Activated CD4-positive, CD25-positive, alpha-beta regulatory T cell (primary cell): ENCODE results near the gene FGFR3.
"Not testable (repeated sequence)": the region's sequence is repeated elsewhere in the genome, so short reads cannot be mapped to it uniquely, and the experiment has no call there.

Experiments used
- DNase-seq, 4 experiments: peaks; one replicate each; lab custom pipeline; 2025; lab: John Stamatoyannopoulos, UW

Gene FGFR3

GRCh38 chr4:1842339-1842895, 49.3 kb downstream of the FGFR3 start:
- no peak for DNase-seq

DNA sequence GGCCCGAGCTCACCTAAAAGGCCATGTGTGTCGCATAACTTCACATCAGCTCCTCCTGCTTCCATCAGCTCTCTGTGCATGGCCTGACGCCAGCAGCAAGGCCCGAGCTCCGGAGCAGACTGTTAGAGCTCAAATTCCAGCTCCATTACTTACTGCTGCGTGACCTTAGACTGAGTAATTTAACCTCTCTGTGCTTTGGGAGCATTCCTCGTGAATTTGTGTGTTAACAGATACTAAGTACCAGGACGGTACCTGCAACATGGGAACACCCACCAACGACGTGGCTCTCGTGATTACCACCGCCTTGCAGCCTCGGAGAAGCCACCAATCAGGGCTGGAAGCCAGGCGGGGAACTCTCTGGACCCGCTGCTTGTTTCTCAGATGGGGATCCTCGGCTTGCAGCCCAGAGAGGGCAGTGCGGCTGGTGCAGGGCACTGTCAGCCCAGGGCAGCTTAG, 49.9 kb downstream of the FGFR3 start:
- no peak for DNase-seq

DNA sequence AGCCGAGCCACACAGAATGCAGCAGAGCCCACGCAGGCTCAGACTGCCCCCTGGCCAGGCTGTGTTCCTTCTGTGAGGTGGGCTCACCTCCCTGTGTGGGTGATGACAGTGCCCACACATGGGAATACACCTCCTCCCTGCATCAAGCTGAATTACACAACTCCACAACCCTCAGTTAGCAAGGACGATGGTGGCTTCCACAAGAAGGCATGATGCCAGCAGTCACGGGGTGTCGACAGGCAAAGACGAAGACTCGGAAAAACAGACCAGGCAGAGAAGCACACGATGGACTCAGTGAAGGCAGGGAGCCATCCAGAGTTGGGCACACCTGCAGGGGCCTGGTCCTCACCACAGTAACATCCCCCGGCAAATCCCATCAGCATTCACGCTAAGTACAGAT, 50.8 kb downstream of the FGFR3 start:
- DNase-seq, result no peak

DNA sequence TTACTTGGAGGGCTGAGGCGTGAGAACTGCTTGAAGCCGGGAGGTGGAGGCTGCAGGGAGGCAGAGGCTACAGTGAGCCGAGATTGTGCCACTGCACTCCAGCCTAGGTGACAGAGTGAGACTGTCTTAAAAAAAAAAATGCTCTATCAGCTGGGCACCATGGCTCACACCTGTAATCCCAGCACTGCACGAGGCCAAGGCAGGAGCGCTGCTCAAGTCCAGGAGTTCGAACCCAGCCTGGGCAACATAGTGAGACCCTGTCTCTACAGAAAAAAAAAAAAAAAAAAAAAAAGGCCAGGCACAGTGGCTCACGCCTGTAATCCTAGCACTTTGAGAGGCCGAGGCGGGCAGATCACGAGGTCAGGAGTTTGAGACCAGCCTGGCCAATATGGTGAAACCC, 51.5 kb downstream of the FGFR3 start:
- DNase-seq, result not testable (repeated sequence)

- no peak for DNase-seq
Observed at GRCh38 chr4:1846580-1846979, 53.5 kb downstream of the FGFR3 start.

GRCh38 chr4:1850276-1850675, 57.2 kb downstream of the FGFR3 start:
- DNase-seq, result no peak

DNA sequence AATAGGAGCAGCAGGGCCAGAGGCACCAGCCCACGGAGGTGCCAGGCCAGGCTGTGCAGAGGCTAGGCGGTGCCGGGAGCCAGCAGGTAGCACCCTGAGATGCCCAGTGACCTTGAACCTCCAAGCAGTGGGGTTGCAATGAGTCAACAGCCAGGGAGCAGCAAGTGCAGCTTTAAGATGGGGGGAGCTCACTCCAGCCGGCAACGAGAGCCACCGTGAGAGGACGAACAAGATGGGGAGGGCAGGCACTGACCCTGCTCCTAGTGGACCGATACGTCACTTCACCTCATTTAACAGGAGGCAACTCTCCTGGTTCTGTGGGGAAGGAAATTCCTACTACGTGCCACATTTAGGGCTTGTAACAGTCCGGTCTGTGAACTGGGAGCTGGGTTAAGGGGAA, 58.1 kb downstream of the FGFR3 start:
- no peak for DNase-seq

DNA sequence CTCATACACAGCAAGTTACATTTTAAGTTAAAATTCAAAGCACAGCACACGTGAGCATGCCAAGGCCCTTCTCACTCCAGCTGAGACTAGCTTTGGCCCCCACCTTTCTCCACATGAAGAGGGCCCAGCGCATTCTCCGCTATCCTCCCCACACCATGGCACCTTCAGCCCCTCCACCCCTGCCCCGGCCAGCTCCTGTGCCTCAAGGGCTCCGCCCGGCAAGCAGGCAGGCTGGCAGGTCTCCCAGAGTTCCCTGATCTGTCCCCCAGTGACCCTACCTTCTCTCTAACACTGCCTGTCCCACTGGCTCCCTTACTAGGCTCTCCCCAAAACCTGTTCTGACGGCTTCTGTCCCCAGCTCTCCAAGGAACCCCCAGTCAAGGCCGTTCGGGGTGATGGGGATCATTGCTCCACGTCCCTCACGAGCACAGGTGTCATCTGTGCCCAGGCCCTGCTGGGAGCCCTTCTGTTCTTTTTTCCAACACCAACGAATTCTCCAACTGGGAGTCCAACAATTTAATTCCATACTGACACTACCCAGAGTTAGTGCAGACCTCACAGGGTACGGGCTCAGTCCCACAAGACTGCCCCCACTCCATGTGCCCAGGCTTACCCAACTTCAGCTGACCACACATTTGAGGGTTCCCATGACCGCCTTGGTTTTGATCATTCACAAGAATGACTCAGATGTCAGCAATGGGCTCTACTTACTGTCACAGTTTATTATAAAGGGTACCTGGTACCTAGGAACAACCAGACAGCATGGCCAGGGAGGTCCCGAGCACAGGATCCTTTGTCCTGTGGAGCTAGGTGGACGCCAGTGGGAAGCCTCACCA, 58.7 kb downstream of the FGFR3 start:
- no peak for DNase-seq

DNA sequence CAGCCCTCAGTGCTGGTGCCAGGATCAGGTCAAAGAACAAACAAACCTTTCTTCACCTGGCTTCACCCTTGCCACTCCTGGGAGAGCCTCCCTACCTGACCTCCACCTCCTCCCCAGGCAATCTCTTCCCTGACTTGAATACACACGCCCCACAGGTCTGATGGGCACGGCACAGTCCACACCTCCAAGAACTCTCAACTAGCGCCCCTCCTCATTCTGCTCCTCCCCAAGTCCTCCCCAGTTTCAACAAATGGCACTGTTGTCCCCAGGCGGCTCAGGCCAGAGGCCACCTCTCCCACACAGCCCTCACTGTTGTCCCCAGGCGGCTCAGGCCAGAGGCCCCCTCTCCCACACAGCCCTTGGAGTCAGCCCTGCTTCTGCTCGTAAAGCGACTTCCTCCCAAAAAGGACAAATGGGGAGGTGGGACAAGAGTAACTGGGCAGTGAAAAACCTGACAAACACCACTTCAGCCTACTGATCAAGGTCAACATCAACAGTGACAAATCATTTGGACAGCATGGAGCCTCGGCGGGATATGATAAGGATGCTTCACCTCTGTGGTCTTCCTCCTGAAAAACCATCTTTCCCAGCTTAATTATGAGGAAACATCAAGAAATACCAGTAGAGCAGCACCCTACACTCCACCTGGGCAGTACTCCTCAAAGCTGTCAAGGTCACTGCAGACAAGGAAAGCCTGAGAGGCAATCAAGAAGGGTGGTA, 60.0 kb downstream of the FGFR3 start:
- DNase-seq, result no peak

- no peak for DNase-seq
Observed at GRCh38 chr4:1854752-1855151, 61.7 kb downstream of the FGFR3 start.

GRCh38 chr4:1855333-1856070, 62.4 kb downstream of the FGFR3 start:
- DNase-seq, result no peak

GRCh38 chr4:1856071-1856942, 63.2 kb downstream of the FGFR3 start, which contains the start of gene LETM1:
Gene LETM1, minus strand, starts transcription at chr4:1856156. Its CDS starts 206 bp downstream, at chr4:1855950.
- peak; percentile 84 to 92 (median 88) for DNase-seq

DNA sequence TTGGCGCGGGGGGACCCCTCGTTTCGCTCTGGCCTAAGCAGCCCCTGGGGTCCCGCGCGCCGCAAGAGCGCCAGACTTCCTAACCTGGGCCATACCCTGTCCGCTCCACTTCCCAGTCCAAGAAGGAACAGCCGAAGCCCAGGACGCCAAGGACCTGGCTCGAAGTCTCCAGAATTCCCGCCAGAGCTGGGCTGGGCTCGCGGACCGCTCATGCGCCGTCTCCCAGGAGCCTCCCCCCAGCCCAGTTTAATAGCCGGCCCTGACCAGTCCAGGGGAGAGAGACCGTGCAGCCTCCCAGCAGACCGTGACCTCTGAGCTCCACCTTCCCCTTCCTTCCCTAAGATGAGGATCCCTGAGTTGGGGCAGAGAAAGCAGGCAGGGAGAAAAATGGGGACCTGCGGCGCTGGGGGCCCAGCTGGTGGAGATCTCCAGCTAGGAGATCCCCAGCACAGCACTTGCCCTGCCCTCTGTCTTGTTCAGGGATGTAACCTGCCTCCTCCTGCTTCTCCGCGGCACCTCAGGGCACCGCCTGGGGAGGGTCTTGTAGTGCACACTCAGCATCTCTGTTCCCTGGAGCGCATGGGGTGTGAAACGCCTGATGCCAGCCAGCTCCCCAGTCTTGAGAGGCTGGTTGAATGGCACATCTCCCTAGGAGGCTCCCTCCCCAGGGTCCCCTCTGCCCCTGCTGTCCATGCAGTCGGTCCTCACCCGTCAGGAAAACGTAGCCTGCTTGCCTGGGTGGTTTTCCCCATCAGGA, 64.0 kb downstream of the FGFR3 start:
- DNase-seq, result no peak

GRCh38 chr4:1857931-1858330, 64.8 kb downstream of the FGFR3 start:
- no peak for DNase-seq
